ENCODE measurements around the gene RTTN. TPM values are rescaled to one million over a fixed set of nuclear protein-coding genes. Genes with fewer than 3 reads are reported as not detected.
"Not testable (repeated sequence)": the region's sequence is repeated elsewhere in the genome, so short reads cannot be mapped to it uniquely, and the experiment has no call there.

Gene RTTN
- 10 to 100 TPM; 30.2 to 32.0 TPM for total RNA-seq

- Mint-ChIP-seq H3K36me3 (ENCODE audit: low read depth) (peaks cover 8% of the 10 kb centered on the region), H3K4me3 (peak within 1 kb of the TSS; percentile 97), H3K27ac (peak within 1 kb of the TSS; percentile 98), H3K27me3 (ENCODE audit: low read depth) (peaks cover 2% of the 10 kb centered on the region), H3K4me1 (ENCODE audit: low read depth) (peaks cover 20% of the 10 kb centered on the region), H3K9me3 (no peaks in the 10 kb centered on the region)
- peak; percentile 94 for DNase-seq
- intact Hi-C loops (cut with micrococcal nuclease): loop anchor here (1.0 to 10.0 kb wide), 9 partner anchors 9 to 1490 kb away; partner anchors contain the start of genes SOCS6 and TMX3
- CTCF ChIA-PET: interaction anchor here (1.4 to 1.6 kb wide), 2 partner anchors 11 to 228 kb away, joined by 4 to 9 read pairs; no protein-coding TSS in a partner anchor
Observed at GRCh38 chr18:70205421-70206397, at the start of gene RTTN. RTTN (minus strand) TSS chr18:70205687; CDS start chr18:70205658, 29 bp downstream.

GRCh38 chr18:70250781-70251180 lies 45.3 kb upstream of the RTTN start:
- intact Hi-C loops (cut with micrococcal nuclease): no loop called here
- Mint-ChIP-seq H3K27ac (no peak overlapping the region), H3K27me3 (ENCODE audit: low read depth) (no peaks in the 10 kb centered on the region), H3K9me3 (no peaks in the 10 kb centered on the region), H3K4me3 (no peak overlapping the region), H3K36me3 (ENCODE audit: low read depth) (no peaks in the 10 kb centered on the region), H3K4me1 (ENCODE audit: low read depth) (no peaks in the 10 kb centered on the region)
- DNase-seq: no peak
- CTCF ChIA-PET: no interaction called here

GRCh38 chr18:70249861-70250260 lies 44.4 kb upstream of the RTTN start:
- H3K9me3 Mint-ChIP-seq; H3K4me3 Mint-ChIP-seq; H3K27ac Mint-ChIP-seq; CTCF ChIA-PET; DNase-seq; H3K27me3 Mint-ChIP-seq (ENCODE audit: low read depth); H3K4me1 Mint-ChIP-seq (ENCODE audit: low read depth); H3K36me3 Mint-ChIP-seq (ENCODE audit: low read depth); intact Hi-C loops (cut with micrococcal nuclease): not testable (repeated sequence)

- DNase-seq: no peak
- H3K36me3 Mint-ChIP-seq (ENCODE audit: low read depth): no peaks in the 10 kb centered on the region
- H3K9me3 Mint-ChIP-seq: no peaks in the 10 kb centered on the region
- H3K27me3 Mint-ChIP-seq (ENCODE audit: low read depth): no peaks in the 10 kb centered on the region
- H3K27ac Mint-ChIP-seq: no peak overlapping the region
- no peak overlapping the region for H3K4me3 Mint-ChIP-seq
- intact Hi-C loops (cut with micrococcal nuclease): no loop called here
- no peaks in the 10 kb centered on the region for H3K4me1 Mint-ChIP-seq (ENCODE audit: low read depth)
- CTCF ChIA-PET: interaction anchor here (0.6 kb wide), 1 partner anchor 139 kb away, joined by 3 read pairs; no protein-coding TSS in a partner anchor
Observed at GRCh38 chr18:70249118-70249517, 43.6 kb upstream of the RTTN start.

- no peaks in the 10 kb centered on the region for H3K4me1 Mint-ChIP-seq (ENCODE audit: low read depth)
- intact Hi-C loops (cut with micrococcal nuclease): no loop called here
- no peaks in the 10 kb centered on the region for H3K36me3 Mint-ChIP-seq (ENCODE audit: low read depth)
- H3K4me3 Mint-ChIP-seq: no peak overlapping the region
- DNase-seq: no peak
- no peak overlapping the region for H3K27ac Mint-ChIP-seq
- CTCF ChIA-PET: no interaction called here
- no peaks in the 10 kb centered on the region for H3K9me3 Mint-ChIP-seq
- peaks cover 4% of the 10 kb centered on the region for H3K27me3 Mint-ChIP-seq (ENCODE audit: low read depth)
Observed at GRCh38 chr18:70246061-70246466, 40.6 kb upstream of the RTTN start.

- DNase-seq: no peak
- Mint-ChIP-seq H3K36me3 (ENCODE audit: low read depth) (no peaks in the 10 kb centered on the region), H3K4me1 (ENCODE audit: low read depth) (no peaks in the 10 kb centered on the region), H3K4me3 (no peak overlapping the region), H3K9me3 (no peaks in the 10 kb centered on the region), H3K27me3 (ENCODE audit: low read depth) (peaks cover 11% of the 10 kb centered on the region), H3K27ac (no peak overlapping the region)
- intact Hi-C loops (cut with micrococcal nuclease): no loop called here
- CTCF ChIA-PET: no interaction called here
Observed at GRCh38 chr18:70243131-70243929, 37.8 kb upstream of the RTTN start.

- H3K4me1 Mint-ChIP-seq (ENCODE audit: low read depth); CTCF ChIA-PET; H3K9me3 Mint-ChIP-seq; H3K4me3 Mint-ChIP-seq; H3K36me3 Mint-ChIP-seq (ENCODE audit: low read depth); H3K27ac Mint-ChIP-seq; intact Hi-C loops (cut with micrococcal nuclease); DNase-seq: not testable (repeated sequence)
- H3K27me3 Mint-ChIP-seq (ENCODE audit: low read depth): peaks cover 31% of the 10 kb centered on the region
Observed at GRCh38 chr18:70236921-70237320, 31.4 kb upstream of the RTTN start.

- Mint-ChIP-seq H3K27ac (no peak overlapping the region), H3K36me3 (ENCODE audit: low read depth) (no peaks in the 10 kb centered on the region), H3K9me3 (no peaks in the 10 kb centered on the region), H3K4me3 (no peak overlapping the region), H3K4me1 (ENCODE audit: low read depth) (no peaks in the 10 kb centered on the region), H3K27me3 (ENCODE audit: low read depth) (peaks cover 27% of the 10 kb centered on the region)
- CTCF ChIA-PET: no interaction called here
- no peak for DNase-seq
- intact Hi-C loops (cut with micrococcal nuclease): no loop called here
Observed at GRCh38 chr18:70235478-70235877, 30.0 kb upstream of the RTTN start.

- Mint-ChIP-seq H3K27ac (no peak overlapping the region), H3K9me3 (no peaks in the 10 kb centered on the region), H3K36me3 (ENCODE audit: low read depth) (no peaks in the 10 kb centered on the region), H3K27me3 (ENCODE audit: low read depth) (peaks cover 24% of the 10 kb centered on the region), H3K4me1 (ENCODE audit: low read depth) (no peaks in the 10 kb centered on the region), H3K4me3 (no peak overlapping the region)
- CTCF ChIA-PET: no interaction called here
- DNase-seq: no peak
- intact Hi-C loops (cut with micrococcal nuclease): no loop called here
Observed at GRCh38 chr18:70234667-70235459, 29.4 kb upstream of the RTTN start.

- Mint-ChIP-seq H3K9me3 (no peaks in the 10 kb centered on the region), H3K27me3 (ENCODE audit: low read depth) (peaks cover 28% of the 10 kb centered on the region), H3K4me1 (ENCODE audit: low read depth) (no peaks in the 10 kb centered on the region), H3K4me3 (no peak overlapping the region), H3K36me3 (ENCODE audit: low read depth) (no peaks in the 10 kb centered on the region), H3K27ac (no peak overlapping the region)
- DNase-seq: no peak
- intact Hi-C loops (cut with micrococcal nuclease): no loop called here
- CTCF ChIA-PET: interaction anchor here (0.6 kb wide), 1 partner anchor 29 kb away, joined by 3 read pairs; no protein-coding TSS in a partner anchor
Observed at GRCh38 chr18:70233974-70234373, 28.5 kb upstream of the RTTN start.

- peaks cover 23% of the 10 kb centered on the region for H3K27me3 Mint-ChIP-seq (ENCODE audit: low read depth)
- H3K36me3 Mint-ChIP-seq (ENCODE audit: low read depth): no peaks in the 10 kb centered on the region
- no peak overlapping the region for H3K4me3 Mint-ChIP-seq
- no peaks in the 10 kb centered on the region for H3K4me1 Mint-ChIP-seq (ENCODE audit: low read depth)
- intact Hi-C loops (cut with micrococcal nuclease): no loop called here
- DNase-seq: no peak
- peaks cover 11% of the 10 kb centered on the region for H3K9me3 Mint-ChIP-seq
- CTCF ChIA-PET: no interaction called here
- no peak overlapping the region for H3K27ac Mint-ChIP-seq
Observed at GRCh38 chr18:70232261-70232660, 26.8 kb upstream of the RTTN start.

- CTCF ChIA-PET: no interaction called here
- Mint-ChIP-seq H3K36me3 (ENCODE audit: low read depth) (no peaks in the 10 kb centered on the region), H3K4me3 (no peak overlapping the region), H3K27ac (no peak overlapping the region), H3K27me3 (ENCODE audit: low read depth) (peaks cover 14% of the 10 kb centered on the region), H3K4me1 (ENCODE audit: low read depth) (no peaks in the 10 kb centered on the region), H3K9me3 (peaks cover 15% of the 10 kb centered on the region)
- DNase-seq: no peak
- intact Hi-C loops (cut with micrococcal nuclease): no loop called here
Observed at GRCh38 chr18:70229639-70230038, 24.2 kb upstream of the RTTN start.

All from activated naive CD4-positive, alpha-beta T cell treated with anti-CD3 and anti-CD28 coated beads for 36 hours (primary cell).